IMR-90 (cell line): Measurements from ENCODE around the gene SMCO3. TPM values are rescaled to one million over a fixed set of nuclear protein-coding genes. Genes with fewer than 3 reads are reported as not detected.

Experiments
- ATAC-seq: fragments of 200-7000 bp; cut with Tn5 transposase; 2 replicates; pipeline ENCODE4 v1.9.1; 2020; ENCODE audit warnings: low read depth, mild to moderate bottlenecking, moderate library complexity
- BruUV-seq: library from RNA; stranded (reverse); fragments of 400-500 nt; replicated peaks from 2 replicates; lab custom pipeline; 2021; lab: Mats Ljungman, UMichigan
- CTCF ChIA-PET: fragments of 300-600 bp; formaldehyde crosslinking; extraction: SDS; loops from one replicate; lab custom pipeline; 2021; ENCODE audit warnings: antibody characterized with exemption; lab: Yijun Ruan, JAX
- POLR2A ChIA-PET: fragments of 300-600 bp; sonication (Branson Sonifier 250); formaldehyde crosslinking; loops from one replicate; lab custom pipeline; 2022; ENCODE audit warnings: antibody characterized with exemption; ENCODE audit not compliant: unreplicated experiment; lab: Charles Lee
- DNase-seq: peaks from one replicate; pipeline ENCODE4 v3.0.0; 2013
- H2AFZ ChIP-seq: replicated peaks from 2 replicates; pipeline ENCODE3; 2013; ENCODE audit warnings: low read length, mild to moderate bottlenecking; ENCODE audit not compliant: poor library complexity
- H2AK5ac ChIP-seq: 2 replicates; pipeline ENCODE4 v1.6.1; 2013; ENCODE audit warnings: low read depth, low read length, inconsistent platforms
- H2AK9ac ChIP-seq: replicated peaks from 2 replicates; pipeline ENCODE3; 2013; ENCODE audit warnings: mild to moderate bottlenecking, low read depth, low read length, moderate library complexity; ENCODE audit not compliant: poor library complexity
- H2BK120ac ChIP-seq: 2 replicates; pipeline ENCODE4 v1.6.1; 2013; ENCODE audit warnings: low read depth, low read length, inconsistent platforms
- H2BK15ac ChIP-seq: 3 replicates; pipeline ENCODE4 v1.6.1; 2013; ENCODE audit warnings: low read depth, low read length, inconsistent platforms
- H2BK20ac ChIP-seq: 2 replicates; pipeline ENCODE4 v1.6.1; 2013; ENCODE audit warnings: low read depth, mild to moderate bottlenecking, inconsistent platforms, low read length, moderate library complexity
- H2BK5ac ChIP-seq: 2 replicates; pipeline ENCODE4 v1.6.1; 2013; ENCODE audit warnings: mild to moderate bottlenecking, low read depth, low read length, inconsistent platforms; ENCODE audit not compliant: poor library complexity, severe bottlenecking
- H3K14ac ChIP-seq: replicated peaks from 2 replicates; pipeline ENCODE4 v1.6.1; 2013; ENCODE audit warnings: low read depth, low read length, inconsistent platforms
- H3K18ac ChIP-seq: 2 replicates; pipeline ENCODE4 v1.6.1; 2013; ENCODE audit warnings: low read depth, low read length, control low read depth
- H3K23ac ChIP-seq: 2 replicates; pipeline ENCODE4 v1.6.1; 2013; ENCODE audit warnings: low read depth, low read length, inconsistent platforms
- H3K27ac ChIP-seq: 2 replicates; pipeline ENCODE4 v1.5.1; 2013; ENCODE audit warnings: mild to moderate bottlenecking, control low read depth, low read length; ENCODE audit not compliant: insufficient read depth
- H3K27me3 ChIP-seq: 2 replicates; pipeline ENCODE4 v1.6.1; 2013; ENCODE audit warnings: low read length; ENCODE audit not compliant: control insufficient read depth, insufficient read depth
- H3K36me3 ChIP-seq: 2 replicates; pipeline ENCODE4 v1.6.1; 2013; ENCODE audit warnings: low read length, mixed read lengths; ENCODE audit not compliant: control insufficient read depth, insufficient read depth
- H3K4ac ChIP-seq: 2 replicates; pipeline ENCODE4 v1.6.1; 2013; ENCODE audit warnings: low read depth, low read length, inconsistent platforms
- H3K4me1 ChIP-seq: 2 replicates; pipeline ENCODE4 v1.6.1; 2013; ENCODE audit warnings: low read length, mixed read lengths; ENCODE audit not compliant: control insufficient read depth, insufficient read depth
- H3K4me2 ChIP-seq: 2 replicates; pipeline ENCODE4 v1.6.1; 2013; ENCODE audit warnings: low read depth, mild to moderate bottlenecking, control low read depth, low read length, moderate library complexity
- H3K4me3 ChIP-seq: 2 replicates; pipeline ENCODE4 v1.5.1; 2013; ENCODE audit warnings: low read depth, mild to moderate bottlenecking, control low read depth, low read length, moderate library complexity; ENCODE audit not compliant: insufficient read depth
- H3K56ac ChIP-seq: 2 replicates; pipeline ENCODE4 v1.6.1; 2013; ENCODE audit warnings: low read length, inconsistent platforms; ENCODE audit not compliant: insufficient read depth; ENCODE audit errors: extremely low read depth
- H3K79me1 ChIP-seq, 2 experiments: 2 replicates each; pipeline ENCODE4 v1.6.1; 2013; ENCODE audit warnings: low read length in 2 of 2, inconsistent platforms in 1 of 2, low read depth in 1 of 2
- H3K9ac ChIP-seq: 2 replicates; pipeline ENCODE4 v1.6.1; 2013; ENCODE audit warnings: low read depth, low read length, control low read depth
- H3K9me1 ChIP-seq: 2 replicates; pipeline ENCODE4 v1.6.1; 2013; ENCODE audit warnings: low read length, inconsistent platforms; ENCODE audit not compliant: insufficient read depth
- H3K9me3 ChIP-seq: 2 replicates; pipeline ENCODE4 v1.6.1; 2013; ENCODE audit warnings: low read length; ENCODE audit not compliant: control insufficient read depth, insufficient read depth
- H4K20me1 ChIP-seq: 2 replicates; pipeline ENCODE4 v1.6.1; 2013; ENCODE audit warnings: low read length, inconsistent platforms; ENCODE audit not compliant: insufficient read depth
- H4K5ac ChIP-seq: 2 replicates; pipeline ENCODE4 v1.6.1; 2013; ENCODE audit warnings: mild to moderate bottlenecking, low read depth, low read length, control low read depth
- H4K8ac ChIP-seq, 2 experiments: 2 replicates each; pipeline ENCODE4 v1.6.1; 2013; ENCODE audit warnings: low read depth in 2 of 2, low read length in 2 of 2, control low read depth in 1 of 2, inconsistent platforms in 1 of 2
- H4K91ac ChIP-seq: 2 replicates; pipeline ENCODE4 v1.6.1; 2013; ENCODE audit warnings: low read depth, low read length, inconsistent platforms; ENCODE audit not compliant: insufficient read depth
- CEBPB ChIP-seq: IDR thresholded peaks from 2 replicates; pipeline ENCODE4 v1.6.1; 2012; ENCODE audit warnings: low read depth, low read length, improper control_type of control experiment
- CHD1 ChIP-seq: IDR thresholded peaks from 2 replicates; pipeline ENCODE4 v1.6.1; 2012; ENCODE audit warnings: low read depth, low read length, improper control_type of control experiment
- CTCF ChIP-seq: conservative IDR thresholded peaks from 2 replicates; pipeline ENCODE4 v1.5.1; 2012; ENCODE audit warnings: mild to moderate bottlenecking, low read depth, low read length, improper control_type of control experiment
- ELK1 ChIP-seq: fragments of 150-350 bp; IDR thresholded peaks from 2 replicates; pipeline ENCODE4 v1.6.1; 2016; ENCODE audit warnings: low read depth, mild to moderate bottlenecking, low read length, moderate library complexity, borderline replicate concordance
- FOS ChIP-seq: fragments of 150-350 bp; IDR thresholded peaks from 2 replicates; pipeline ENCODE4 v1.6.1; 2016; ENCODE audit warnings: low read depth, low read length
- MAFK ChIP-seq: IDR thresholded peaks from 2 replicates; pipeline ENCODE4 v1.6.1; 2012; ENCODE audit warnings: low read depth, low read length, improper control_type of control experiment
- MXI1 ChIP-seq: IDR thresholded peaks from 2 replicates; pipeline ENCODE4 v1.6.1; 2012; ENCODE audit warnings: low read depth, mild to moderate bottlenecking, low read length, moderate library complexity, borderline replicate concordance
- NFE2L2 ChIP-seq: fragments of 150-350 bp; IDR thresholded peaks from 2 replicates; pipeline ENCODE4 v1.6.1; 2016; ENCODE audit warnings: low read depth, mild to moderate bottlenecking, low read length
- POLR2A ChIP-seq: IDR thresholded peaks from 2 replicates; pipeline ENCODE4 v1.6.1; 2012; ENCODE audit warnings: mild to moderate bottlenecking, low read depth, low read length
- RAD21 ChIP-seq: IDR thresholded peaks from 2 replicates; pipeline ENCODE4 v1.6.1; 2012; ENCODE audit warnings: low read length, improper control_type of control experiment
- RCOR1 ChIP-seq: IDR thresholded peaks from 2 replicates; pipeline ENCODE4 v1.6.1; 2012; ENCODE audit warnings: mild to moderate bottlenecking, low read length, improper control_type of control experiment; ENCODE audit not compliant: insufficient replicate concordance
- RFX5 ChIP-seq: IDR thresholded peaks from 2 replicates; pipeline ENCODE4 v1.8.0; 2012; ENCODE audit warnings: low read depth, mild to moderate bottlenecking, low read length, moderate library complexity
- USF2 ChIP-seq: fragments of 150-350 bp; IDR thresholded peaks from 2 replicates; pipeline ENCODE4 v1.6.1; 2017; ENCODE audit warnings: mild to moderate bottlenecking, antibody characterized with exemption, low read length, low read depth
- WGBS, 2 experiments: methylation state at CpG; one replicate each; pipeline versions ENCODE4 v1.1.5 to v1.1.7; 2013; ENCODE audit warnings: missing lambda C conversion rate in 2 of 2; ENCODE audit not compliant: insufficient read length in 1 of 2; ENCODE audit errors: extremely low coverage in 2 of 2; 5-methylcytosine and 5-hydroxymethylcytosine counted together
- dilution Hi-C: fragments of 300-500 bp; cut with HindIII; formaldehyde crosslinking; loops from one replicate; pipeline ENCODE4 v1.14.3; 2018; ENCODE audit warnings: low sequenced_read_pairs; ENCODE audit not compliant: unreplicated experiment
- in situ Hi-C: fragments of 300-500 bp; cut with MboI; formaldehyde crosslinking; loops from 3 replicates; pipeline ENCODE4 v1.14.3; 2019; ENCODE audit warnings: low sequenced_read_pairs, inconsistent platforms, mixed read lengths
- intact Hi-C: fragments of 100-400 bp; cut with micrococcal nuclease; formaldehyde crosslinking; loops from 2 replicates; pipeline ENCODE4 v1.10.0; 2022
- polyA plus RNA-seq, 3 experiments: library from polyadenylated mRNA; depleted of rRNA; stranded (reverse); fragments of >200 nt; gene quantifications; 2 replicates each; pipeline ENCODE4 v1.2.3, GENCODE V29; 2012; ENCODE audit warnings: low replicate concordance in 1 of 3
- total RNA-seq: library from RNA; depleted of rRNA; stranded (reverse); fragments of >200 nt; gene quantifications from 2 replicates; pipeline ENCODE4 v1.2.3, GENCODE V29; 2012

The SMCO3 gene
- total and polyA plus RNA-seq, 2 of the 4 experiments (the other 2 are of a cell fraction) = under 0.01 to 0.07 TPM

GRCh38 chr12:14836336-14837210 lies 22.6 kb upstream of the SMCO3 start:
- ChIA-PET POLR2A (no interaction called here), CTCF (interaction anchor here (1.2 to 1.8 kb wide), 3 partner anchors 9 to 26 kb away, joined by 3 to 6 read pairs (median 3); no protein-coding TSS in a partner anchor)
- dilution Hi-C loops (no loop called here), intact Hi-C loops (loop anchor here (2.0 kb wide), 2 partner anchors 34 to 62 kb away; partner anchors contain the start of genes C12orf60 and WBP11), in situ Hi-C loops (no loop called here)
- Histone ChIP-seq H3K18ac (peak overlapping the region; percentile 30; the same call in 1 of the 2 replicates), H4K8ac (peak overlapping the region; percentile 10 to 60; a peak in 2 of 4 replicates), H2AFZ (no peak overlapping the region), H2AK5ac (peak overlapping the region; percentile 96), H4K5ac (peak overlapping the region; percentile 45; the same call in 1 of the 2 replicates), H3K4me2 (peak overlapping the region; percentile 86), H3K27ac (peak overlapping the region; percentile 56), H3K14ac (peak overlapping the region; percentile 49), H4K20me1 (peaks cover 4% of the 10 kb centered on the region), H3K4me3 (peak overlapping the region; percentile 3; the same call in 1 of the 2 replicates), H2BK15ac (peak overlapping the region; percentile 60; the same call in 2 of the 3 replicates), H3K4me1 (peaks cover 3% of the 10 kb centered on the region; the same call in 1 of the 2 replicates), H3K79me1 (no peaks in the 10 kb centered on the region), H2BK20ac (peak overlapping the region; percentile 81), H3K4ac (peak overlapping the region; percentile 85), H3K23ac (peak overlapping the region; percentile 77), H3K9me3 (no peaks in the 10 kb centered on the region), H3K56ac (peak overlapping the region; percentile 58; the same call in 1 of the 2 replicates), H3K9ac (0 out of 2 replicates have a peak overlapping the region, but pooled peaks have one; percentile 3), H2AK9ac (peak overlapping the region; percentile 31), H3K9me1 (peaks cover 3% of the 10 kb centered on the region), H2BK120ac (peak overlapping the region; percentile 86), H2BK5ac (peak overlapping the region; percentile 93), H4K91ac (peak overlapping the region; percentile 73), H3K36me3 (no peaks in the 10 kb centered on the region), H3K27me3 (no peaks in the 10 kb centered on the region)
- DNase-seq (peak; percentile 90), ATAC-seq (peak; percentile 88)
- no TSS peak for BruUV-seq
- 0% methylated on average over 1 of the region's 7 CpGs; no CpG with 5 or more reads in 1 of the 2 experiments for WGBS, 2 experiments
- TF ChIP-seq ELK1 (no peak), CHD1 (no peak; the same call in 1 of the 2 replicates), NFE2L2 (no peak), CTCF (no peak), USF2 (no peak), MXI1 (no peak), RAD21 (no peak), MAFK (no peak), POLR2A (no peak), RFX5 (no peak), CEBPB (peak; percentile 96), RCOR1 (no peak), FOS (peak; percentile 98)
